DND-41 (cell line): ENCODE results near the gene MLXIPL.
"Not testable (repeated sequence)": the region's sequence is repeated elsewhere in the genome, so short reads cannot be mapped to it uniquely, and the experiment has no call there.

ENCODE experiments used
- ATAC-seq: fragments of 200-7000 bp; cut with Tn5 transposase; 3 replicates; pipeline ENCODE4 v1.9.1; 2021; ENCODE audit warnings: low read depth; ENCODE audit not compliant: insufficient read depth
- DNase-seq: peaks from one replicate; pipeline ENCODE4 v3.0.0-alpha.2; 2020
- H2AFZ ChIP-seq: 2 replicates; pipeline ENCODE4 v1.6.0; 2012; ENCODE audit warnings: low read depth, low read length
- H3K27ac ChIP-seq: 2 replicates; pipeline ENCODE4 v1.5.1; 2012; ENCODE audit warnings: low read length, inconsistent platforms
- H3K27me3 ChIP-seq: fragments of 200-600 bp; sonication (generic); 2 replicates; pipeline ENCODE4 v1.6.0; 2012; ENCODE audit warnings: low read length, mild to moderate bottlenecking, inconsistent platforms; ENCODE audit not compliant: insufficient read depth, poor library complexity
- H3K36me3 ChIP-seq: 2 replicates; pipeline ENCODE4 v1.5.1; 2012; ENCODE audit warnings: low read length, inconsistent platforms; ENCODE audit not compliant: insufficient read depth
- H3K4me1 ChIP-seq: 2 replicates; pipeline ENCODE4 v1.5.1; 2012; ENCODE audit warnings: mild to moderate bottlenecking, low read length; ENCODE audit not compliant: insufficient read depth
- H3K4me2 ChIP-seq: 2 replicates; pipeline ENCODE4 v1.6.0; 2012; ENCODE audit warnings: mild to moderate bottlenecking, moderate library complexity, low read length, inconsistent platforms; ENCODE audit not compliant: insufficient read depth
- H3K4me3 ChIP-seq, 2 experiments: fragments of 200-600 bp in 1 of 2; shearing (Covaris generic) in 1 of 2; 2 replicates each; pipeline ENCODE4 v1.5.1; 2012 to 2016; ENCODE audit warnings: inconsistent platforms in 2 of 2, low read length in 2 of 2, mild to moderate bottlenecking in 2 of 2, low read depth in 1 of 2, moderate library complexity in 1 of 2
- H3K79me2 ChIP-seq: 2 replicates; pipeline ENCODE4 v1.6.0; 2012; ENCODE audit warnings: low read length, inconsistent platforms; ENCODE audit not compliant: insufficient read depth
- H3K9ac ChIP-seq: 2 replicates; pipeline ENCODE4 v1.6.0; 2012; ENCODE audit warnings: low read depth, mild to moderate bottlenecking, inconsistent platforms, low read length, moderate library complexity
- H3K9me3 ChIP-seq: 2 replicates; pipeline ENCODE4 v1.5.1; 2012; ENCODE audit warnings: low read length, moderate library complexity, mild to moderate bottlenecking, inconsistent platforms; ENCODE audit not compliant: insufficient read depth, severe bottlenecking
- H4K20me1 ChIP-seq: 2 replicates; pipeline ENCODE4 v1.6.0; 2012; ENCODE audit warnings: low read length; ENCODE audit not compliant: insufficient read depth
- EZH2 ChIP-seq: IDR thresholded peaks from 3 replicates; pipeline ENCODE4 v1.6.1; 2012; ENCODE audit warnings: borderline replicate concordance, low read depth, mild to moderate bottlenecking, moderate library complexity, low read length, inconsistent platforms; ENCODE audit not compliant: severe bottlenecking
- TF ChIP-seq, protein P1 (sequence below): IDR thresholded peaks from 2 replicates; pipeline ENCODE4 v1.5.1; 2012; ENCODE audit warnings: borderline replicate concordance, low read length, moderate library complexity, mild to moderate bottlenecking; ENCODE audit not compliant: poor library complexity, severe bottlenecking; ENCODE audit errors: extremely low read depth

MLXIPL gene

DNA sequence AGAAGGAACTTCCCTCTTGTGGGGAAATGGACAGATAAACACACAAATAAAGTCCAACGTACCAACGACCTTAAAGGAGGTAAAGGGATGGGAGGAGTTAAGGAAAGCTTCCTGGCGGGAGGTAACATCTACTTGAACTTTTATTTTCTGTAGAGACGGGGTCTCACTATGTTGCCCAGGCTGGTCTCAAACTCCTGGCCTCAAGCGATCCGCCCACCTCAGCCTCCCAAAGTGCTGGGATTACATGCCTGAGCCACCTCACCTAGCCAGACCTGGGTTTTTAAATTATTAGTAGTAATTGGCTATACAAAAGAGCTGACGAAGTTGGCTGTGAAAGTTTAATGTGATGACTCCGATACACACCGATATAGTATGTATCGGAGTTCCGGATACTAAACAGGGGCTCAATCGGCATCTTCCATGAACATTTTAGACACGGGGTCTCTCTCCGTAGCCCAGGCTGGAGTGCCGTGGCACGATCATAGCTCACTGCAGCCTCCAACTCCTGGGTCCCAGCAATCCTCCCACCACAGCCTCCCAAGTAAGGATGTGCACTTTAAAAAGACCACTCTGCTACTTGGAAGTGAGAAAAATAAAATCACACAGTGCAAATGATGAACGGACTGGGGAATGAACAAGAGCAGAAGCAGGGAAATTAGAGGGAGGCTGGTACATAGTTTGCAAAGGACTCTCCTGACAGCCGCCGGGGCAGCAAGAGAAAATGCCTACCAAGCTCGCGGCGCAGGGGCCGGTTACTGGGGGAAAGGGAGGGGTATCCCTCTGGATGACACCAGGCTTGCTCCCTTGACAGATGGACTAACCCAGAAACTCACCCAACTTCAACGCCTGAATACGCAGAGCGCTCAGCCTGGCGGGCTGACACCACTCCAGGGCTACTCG lies 67.9 kb downstream of the MLXIPL start:
- Histone ChIP-seq H3K4me1 (peaks cover 39% of the 10 kb centered on the region), H3K4me3 (peak overlapping the region; percentile 89 to 91), H3K27ac (peak overlapping the region; percentile 70), H3K9me3 (no peaks in the 10 kb centered on the region), H3K4me2 (peak overlapping the region; percentile 86), H3K79me2 (peaks cover 59% of the 10 kb centered on the region), H4K20me1 (peaks cover 46% of the 10 kb centered on the region), H3K27me3 (no peaks in the 10 kb centered on the region), H3K9ac (peak overlapping the region; percentile 100), H3K36me3 (peaks cover 39% of the 10 kb centered on the region), H2AFZ (peak overlapping the region; percentile 72)
- ATAC-seq (no peak), DNase-seq (no peak)
- TF ChIP-seq, protein P1, sequence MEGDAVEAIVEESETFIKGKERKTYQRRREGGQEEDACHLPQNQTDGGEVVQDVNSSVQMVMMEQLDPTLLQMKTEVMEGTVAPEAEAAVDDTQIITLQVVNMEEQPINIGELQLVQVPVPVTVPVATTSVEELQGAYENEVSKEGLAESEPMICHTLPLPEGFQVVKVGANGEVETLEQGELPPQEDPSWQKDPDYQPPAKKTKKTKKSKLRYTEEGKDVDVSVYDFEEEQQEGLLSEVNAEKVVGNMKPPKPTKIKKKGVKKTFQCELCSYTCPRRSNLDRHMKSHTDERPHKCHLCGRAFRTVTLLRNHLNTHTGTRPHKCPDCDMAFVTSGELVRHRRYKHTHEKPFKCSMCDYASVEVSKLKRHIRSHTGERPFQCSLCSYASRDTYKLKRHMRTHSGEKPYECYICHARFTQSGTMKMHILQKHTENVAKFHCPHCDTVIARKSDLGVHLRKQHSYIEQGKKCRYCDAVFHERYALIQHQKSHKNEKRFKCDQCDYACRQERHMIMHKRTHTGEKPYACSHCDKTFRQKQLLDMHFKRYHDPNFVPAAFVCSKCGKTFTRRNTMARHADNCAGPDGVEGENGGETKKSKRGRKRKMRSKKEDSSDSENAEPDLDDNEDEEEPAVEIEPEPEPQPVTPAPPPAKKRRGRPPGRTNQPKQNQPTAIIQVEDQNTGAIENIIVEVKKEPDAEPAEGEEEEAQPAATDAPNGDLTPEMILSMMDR: no peak

DNA sequence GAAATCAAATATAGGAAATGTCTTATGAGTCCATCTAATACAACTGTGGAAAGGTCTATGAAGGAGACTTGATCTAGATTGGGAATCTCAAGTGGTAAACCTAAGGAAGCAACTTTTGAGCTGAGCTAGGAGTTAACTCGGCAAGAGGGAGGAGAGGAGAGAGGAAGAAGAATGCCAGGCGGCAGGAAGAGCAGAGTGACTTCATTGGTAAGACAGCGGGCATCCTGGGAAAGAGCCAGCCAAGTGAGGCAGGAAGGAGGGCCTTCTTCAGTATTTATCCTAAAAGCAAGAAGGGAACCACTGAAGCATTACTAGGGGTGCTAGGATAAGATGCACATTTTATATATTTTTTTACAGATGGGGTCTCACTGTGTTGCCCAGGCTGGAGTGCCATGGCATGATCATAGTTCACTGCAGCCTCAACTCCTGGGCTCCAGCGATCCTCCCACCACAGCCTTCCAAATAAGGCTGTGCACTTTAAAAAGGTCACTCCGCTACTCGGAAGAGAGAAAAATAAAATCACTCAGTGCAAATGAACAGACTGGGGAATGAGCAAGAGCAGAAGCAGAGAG lies 68.8 kb downstream of the MLXIPL start:
- Histone ChIP-seq H3K4me2 (peak overlapping the region; percentile 86), H3K9ac (peak overlapping the region; percentile 100), H3K4me3 (peak overlapping the region; percentile 89 to 91; a peak in 3 of 4 replicates), H3K36me3 (peaks cover 45% of the 10 kb centered on the region), H3K79me2 (peaks cover 67% of the 10 kb centered on the region), H3K27me3 (no peaks in the 10 kb centered on the region), H3K27ac (peak overlapping the region; percentile 70; the same call in 1 of the 2 replicates), H3K9me3 (no peaks in the 10 kb centered on the region), H4K20me1 (peaks cover 46% of the 10 kb centered on the region), H2AFZ (no peak overlapping the region), H3K4me1 (peaks cover 39% of the 10 kb centered on the region)
- no peak for TF ChIP-seq EZH2
- TF ChIP-seq, protein P1: no peak
- no peak for ATAC-seq
- no peak for DNase-seq

DNA sequence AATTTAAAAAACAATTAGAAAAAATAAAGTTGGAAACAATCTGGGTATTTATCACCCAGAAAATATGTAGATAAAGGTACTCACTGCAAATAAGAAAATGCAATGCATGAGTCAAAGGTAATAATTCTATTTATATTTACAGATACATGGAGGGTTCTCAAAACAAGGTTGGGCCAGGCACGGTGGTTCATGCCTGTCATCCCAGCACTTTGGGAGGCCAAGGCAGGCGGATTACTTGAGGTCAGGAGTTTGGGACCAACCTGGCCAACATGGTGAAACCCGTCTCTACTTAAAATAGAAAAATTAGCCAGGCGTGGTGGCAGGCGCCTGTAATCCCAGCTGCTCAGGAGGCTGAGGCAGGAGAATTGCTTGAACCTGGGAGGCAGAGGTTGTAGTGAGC lies 74.2 kb downstream of the MLXIPL start:
- not testable (repeated sequence) for H3K9me3 ChIP-seq, ATAC-seq, H3K27ac ChIP-seq, DNase-seq, H2AFZ ChIP-seq, H3K9ac ChIP-seq, H3K4me2 ChIP-seq, H3K4me3 ChIP-seq, H3K27me3 ChIP-seq
- H3K4me1 ChIP-seq: peaks cover 21% of the 10 kb centered on the region
- H3K36me3 ChIP-seq: peaks cover 84% of the 10 kb centered on the region
- H4K20me1 ChIP-seq: peaks cover 57% of the 10 kb centered on the region; the same call in 1 of the 2 replicates
- H3K79me2 ChIP-seq: peaks cover 95% of the 10 kb centered on the region

DNA sequence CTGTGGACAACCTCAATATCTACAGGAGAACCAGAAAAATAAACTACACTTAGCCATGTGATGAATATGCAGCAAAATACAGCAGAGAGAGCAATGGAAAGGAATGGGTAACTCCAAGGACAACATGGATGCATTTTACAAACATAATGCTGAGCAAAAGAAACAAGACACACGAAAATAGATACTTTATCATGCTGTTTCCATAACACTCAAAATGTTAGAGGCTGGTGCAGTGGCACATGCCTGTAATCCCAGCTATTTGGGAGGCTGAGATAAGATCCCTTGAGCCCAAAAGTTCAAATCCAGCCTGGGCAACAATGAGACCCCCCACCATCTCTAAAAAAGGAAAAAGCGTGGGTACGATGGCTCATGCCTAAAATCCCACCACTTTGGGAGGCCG lies 75.1 kb downstream of the MLXIPL start:
- ATAC-seq (no peak), DNase-seq (no peak)
- H3K36me3 ChIP-seq: peaks cover 80% of the 10 kb centered on the region
- no peak overlapping the region for H3K4me2 ChIP-seq
- no peak overlapping the region for H3K4me3 ChIP-seq
- peaks cover 95% of the 10 kb centered on the region for H3K79me2 ChIP-seq
- peaks cover 11% of the 10 kb centered on the region; the same call in 1 of the 2 replicates for H3K4me1 ChIP-seq
- no peaks in the 10 kb centered on the region for H3K27me3 ChIP-seq
- H4K20me1 ChIP-seq: peaks cover 51% of the 10 kb centered on the region; the same call in 1 of the 2 replicates
- H3K9ac ChIP-seq: no peak overlapping the region
- no peaks in the 10 kb centered on the region for H3K9me3 ChIP-seq
- TF ChIP-seq, protein P1: no peak
- TF ChIP-seq EZH2: no peak
- H2AFZ ChIP-seq: no peak overlapping the region
- H3K27ac ChIP-seq: 0 out of 2 replicates have a peak overlapping the region, but pooled peaks have one; percentile 37
